Hepatocyte (in vitro differentiated cells): ENCODE results near the gene RESF1.

ENCODE experiments used
- EZH2 ChIP-seq: fragments of 200-600 bp; sonication (generic); IDR thresholded peaks from 2 replicates; pipeline ENCODE4 v1.6.1; 2016; ENCODE audit warnings: antibody characterized with exemption, mild to moderate bottlenecking, borderline replicate concordance
- TF ChIP-seq, protein P1 (sequence below): fragments of 200-600 bp; sonication (generic); IDR thresholded peaks from 2 replicates; pipeline ENCODE4 v1.5.1; 2016; ENCODE audit warnings: antibody characterized with exemption, mild to moderate bottlenecking; ENCODE audit not compliant: poor library complexity

DNA sequence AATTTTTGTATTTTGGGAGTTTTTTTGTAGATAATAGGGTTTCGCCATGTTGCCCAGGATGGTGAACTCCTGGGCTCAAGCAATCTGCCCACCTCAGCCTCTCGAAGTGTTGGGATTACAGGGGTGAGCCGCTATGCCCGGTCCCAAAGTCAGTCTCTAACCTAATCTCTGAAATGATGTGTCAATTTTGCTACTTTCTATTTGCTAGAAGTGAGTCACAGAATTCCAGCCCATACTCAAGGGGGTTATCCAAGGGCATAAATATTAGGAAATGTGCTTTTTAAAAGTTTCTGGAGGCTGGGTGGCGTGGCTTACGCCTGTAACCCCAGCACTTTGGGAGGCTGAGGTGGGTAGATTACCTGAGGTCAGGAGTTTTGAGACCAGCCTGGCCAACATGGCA, 40.5 kb downstream of the RESF1 start:
- TF ChIP-seq, protein P1, sequence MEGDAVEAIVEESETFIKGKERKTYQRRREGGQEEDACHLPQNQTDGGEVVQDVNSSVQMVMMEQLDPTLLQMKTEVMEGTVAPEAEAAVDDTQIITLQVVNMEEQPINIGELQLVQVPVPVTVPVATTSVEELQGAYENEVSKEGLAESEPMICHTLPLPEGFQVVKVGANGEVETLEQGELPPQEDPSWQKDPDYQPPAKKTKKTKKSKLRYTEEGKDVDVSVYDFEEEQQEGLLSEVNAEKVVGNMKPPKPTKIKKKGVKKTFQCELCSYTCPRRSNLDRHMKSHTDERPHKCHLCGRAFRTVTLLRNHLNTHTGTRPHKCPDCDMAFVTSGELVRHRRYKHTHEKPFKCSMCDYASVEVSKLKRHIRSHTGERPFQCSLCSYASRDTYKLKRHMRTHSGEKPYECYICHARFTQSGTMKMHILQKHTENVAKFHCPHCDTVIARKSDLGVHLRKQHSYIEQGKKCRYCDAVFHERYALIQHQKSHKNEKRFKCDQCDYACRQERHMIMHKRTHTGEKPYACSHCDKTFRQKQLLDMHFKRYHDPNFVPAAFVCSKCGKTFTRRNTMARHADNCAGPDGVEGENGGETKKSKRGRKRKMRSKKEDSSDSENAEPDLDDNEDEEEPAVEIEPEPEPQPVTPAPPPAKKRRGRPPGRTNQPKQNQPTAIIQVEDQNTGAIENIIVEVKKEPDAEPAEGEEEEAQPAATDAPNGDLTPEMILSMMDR, result no peak
- TF ChIP-seq EZH2, result no peak
